Measurements from ENCODE around the gene BORCS6. TPM values are rescaled to one million over a fixed set of nuclear protein-coding genes. Genes with fewer than 3 reads are reported as not detected.

Gene BORCS6
- polyA plus RNA-seq, 1 donor from 2014 or later, result 12.1 TPM

DNA sequence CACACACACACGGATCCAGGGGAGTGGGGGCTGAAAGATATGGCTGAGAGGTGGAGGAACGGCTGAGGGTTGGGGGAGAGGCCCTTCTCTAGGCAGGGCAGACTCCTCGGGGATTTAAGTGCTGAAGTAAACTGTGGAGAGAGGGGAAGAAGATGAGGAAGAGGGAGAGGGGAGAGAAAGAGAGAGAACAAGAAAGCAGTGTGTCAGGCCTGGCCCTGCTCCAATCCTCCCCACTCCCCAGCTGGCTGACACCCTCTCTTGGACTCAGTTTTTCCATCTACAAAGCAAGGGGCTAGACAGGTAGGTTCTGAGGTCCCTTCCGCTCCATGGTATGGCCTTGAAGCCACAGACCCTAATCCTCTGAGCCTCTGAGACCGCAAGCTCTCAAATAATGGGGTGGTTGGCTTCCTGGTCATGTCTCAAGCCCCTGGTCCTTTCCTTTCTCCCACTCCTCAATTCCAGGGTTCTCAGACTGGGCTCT, 29.2 kb downstream of the BORCS6 start:
- no peak overlapping the region for H2AFZ ChIP-seq (ENCODE audit: low read depth, low read length)
- no peaks in the 10 kb centered on the region for H3K9me2 ChIP-seq (ENCODE audit: insufficient read depth, low read length)
- H3K4me3 ChIP-seq (ENCODE audit: low read length), result peak overlapping the region; percentile 94
- no peaks in the 10 kb centered on the region for H3K9me3 ChIP-seq (ENCODE audit: low read length)
- peak overlapping the region; percentile 96 for H3K4me2 ChIP-seq (ENCODE audit: low read length)
- H4K20me1 ChIP-seq (ENCODE audit: insufficient read depth), result peaks cover 11% of the 10 kb centered on the region
- H3K27me3 ChIP-seq (ENCODE audit: insufficient read depth, low read depth, low read length), result no peaks in the 10 kb centered on the region
- peak overlapping the region; percentile 87 for H3K27ac ChIP-seq (ENCODE audit: low read length)
- TF ChIP-seq MXI1 (conservative IDR thresholded peaks at IDR 0.05; ENCODE audit: poor library complexity, severe bottlenecking) (no peak), EZH2 (IDR thresholded peaks at IDR 0.05; ENCODE audit: borderline replicate concordance, insufficient read depth, low read length, poor library complexity, severe bottlenecking) (no peak), EP300 (conservative IDR thresholded peaks at IDR 0.05; ENCODE audit: poor library complexity, severe bottlenecking) (no peak)
- TF ChIP-seq, protein P1, sequence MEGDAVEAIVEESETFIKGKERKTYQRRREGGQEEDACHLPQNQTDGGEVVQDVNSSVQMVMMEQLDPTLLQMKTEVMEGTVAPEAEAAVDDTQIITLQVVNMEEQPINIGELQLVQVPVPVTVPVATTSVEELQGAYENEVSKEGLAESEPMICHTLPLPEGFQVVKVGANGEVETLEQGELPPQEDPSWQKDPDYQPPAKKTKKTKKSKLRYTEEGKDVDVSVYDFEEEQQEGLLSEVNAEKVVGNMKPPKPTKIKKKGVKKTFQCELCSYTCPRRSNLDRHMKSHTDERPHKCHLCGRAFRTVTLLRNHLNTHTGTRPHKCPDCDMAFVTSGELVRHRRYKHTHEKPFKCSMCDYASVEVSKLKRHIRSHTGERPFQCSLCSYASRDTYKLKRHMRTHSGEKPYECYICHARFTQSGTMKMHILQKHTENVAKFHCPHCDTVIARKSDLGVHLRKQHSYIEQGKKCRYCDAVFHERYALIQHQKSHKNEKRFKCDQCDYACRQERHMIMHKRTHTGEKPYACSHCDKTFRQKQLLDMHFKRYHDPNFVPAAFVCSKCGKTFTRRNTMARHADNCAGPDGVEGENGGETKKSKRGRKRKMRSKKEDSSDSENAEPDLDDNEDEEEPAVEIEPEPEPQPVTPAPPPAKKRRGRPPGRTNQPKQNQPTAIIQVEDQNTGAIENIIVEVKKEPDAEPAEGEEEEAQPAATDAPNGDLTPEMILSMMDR (IDR thresholded peaks at IDR 0.05; ENCODE audit: poor library complexity, severe bottlenecking), result no peak
- TF ChIP-seq, protein P2, sequence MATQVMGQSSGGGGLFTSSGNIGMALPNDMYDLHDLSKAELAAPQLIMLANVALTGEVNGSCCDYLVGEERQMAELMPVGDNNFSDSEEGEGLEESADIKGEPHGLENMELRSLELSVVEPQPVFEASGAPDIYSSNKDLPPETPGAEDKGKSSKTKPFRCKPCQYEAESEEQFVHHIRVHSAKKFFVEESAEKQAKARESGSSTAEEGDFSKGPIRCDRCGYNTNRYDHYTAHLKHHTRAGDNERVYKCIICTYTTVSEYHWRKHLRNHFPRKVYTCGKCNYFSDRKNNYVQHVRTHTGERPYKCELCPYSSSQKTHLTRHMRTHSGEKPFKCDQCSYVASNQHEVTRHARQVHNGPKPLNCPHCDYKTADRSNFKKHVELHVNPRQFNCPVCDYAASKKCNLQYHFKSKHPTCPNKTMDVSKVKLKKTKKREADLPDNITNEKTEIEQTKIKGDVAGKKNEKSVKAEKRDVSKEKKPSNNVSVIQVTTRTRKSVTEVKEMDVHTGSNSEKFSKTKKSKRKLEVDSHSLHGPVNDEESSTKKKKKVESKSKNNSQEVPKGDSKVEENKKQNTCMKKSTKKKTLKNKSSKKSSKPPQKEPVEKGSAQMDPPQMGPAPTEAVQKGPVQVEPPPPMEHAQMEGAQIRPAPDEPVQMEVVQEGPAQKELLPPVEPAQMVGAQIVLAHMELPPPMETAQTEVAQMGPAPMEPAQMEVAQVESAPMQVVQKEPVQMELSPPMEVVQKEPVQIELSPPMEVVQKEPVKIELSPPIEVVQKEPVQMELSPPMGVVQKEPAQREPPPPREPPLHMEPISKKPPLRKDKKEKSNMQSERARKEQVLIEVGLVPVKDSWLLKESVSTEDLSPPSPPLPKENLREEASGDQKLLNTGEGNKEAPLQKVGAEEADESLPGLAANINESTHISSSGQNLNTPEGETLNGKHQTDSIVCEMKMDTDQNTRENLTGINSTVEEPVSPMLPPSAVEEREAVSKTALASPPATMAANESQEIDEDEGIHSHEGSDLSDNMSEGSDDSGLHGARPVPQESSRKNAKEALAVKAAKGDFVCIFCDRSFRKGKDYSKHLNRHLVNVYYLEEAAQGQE (IDR thresholded peaks at IDR 0.05; ENCODE audit: borderline replicate concordance), result no peak
- H3K9ac ChIP-seq (ENCODE audit: low read length), result peak overlapping the region; percentile 99
- H3K79me2 ChIP-seq (replicated peaks; ENCODE audit: insufficient read depth, low read length), result peaks cover 45% of the 10 kb centered on the region
- no peaks in the 10 kb centered on the region for H3K36me3 ChIP-seq (ENCODE audit: insufficient read depth, low read length)
- H3F3A ChIP-seq (ENCODE audit: insufficient read depth, low read length, poor library complexity, severe bottlenecking), result no peaks in the 10 kb centered on the region

GRCh38 chr17:8160224-8160577, 29.8 kb downstream of the BORCS6 start:
- no peaks in the 10 kb centered on the region for H3K9me2 ChIP-seq (ENCODE audit: insufficient read depth, low read length)
- H3K9ac ChIP-seq (ENCODE audit: low read length), result peak overlapping the region; percentile 99
- H3K27ac ChIP-seq (ENCODE audit: low read length), result peak overlapping the region; percentile 28
- peaks cover 45% of the 10 kb centered on the region for H3K79me2 ChIP-seq (replicated peaks; ENCODE audit: insufficient read depth, low read length)
- TF ChIP-seq, protein P1 (IDR thresholded peaks at IDR 0.05; ENCODE audit: poor library complexity, severe bottlenecking), result no peak
- TF ChIP-seq POLR2AphosphoS5 (IDR thresholded peaks at IDR 0.05), result no peak
- TF ChIP-seq, protein P2 (IDR thresholded peaks at IDR 0.05; ENCODE audit: borderline replicate concordance), result no peak
- no peak for TF ChIP-seq EZH2 (IDR thresholded peaks at IDR 0.05; ENCODE audit: borderline replicate concordance, insufficient read depth, low read length, poor library complexity, severe bottlenecking)
- TF ChIP-seq MXI1 (conservative IDR thresholded peaks at IDR 0.05; ENCODE audit: poor library complexity, severe bottlenecking), result no peak
- TF ChIP-seq TAF1 (IDR thresholded peaks at IDR 0.05; ENCODE audit: low read depth), result no peak
- no peak for TF ChIP-seq SMC3 (conservative IDR thresholded peaks at IDR 0.05; ENCODE audit: poor library complexity)
- TF ChIP-seq RAD21 (conservative IDR thresholded peaks at IDR 0.05), result no peak
- H4K20me1 ChIP-seq (ENCODE audit: insufficient read depth), result peaks cover 11% of the 10 kb centered on the region
- H3K9me3 ChIP-seq (ENCODE audit: low read length), result no peaks in the 10 kb centered on the region
- H3K36me3 ChIP-seq (ENCODE audit: insufficient read depth, low read length), result no peaks in the 10 kb centered on the region
- no peaks in the 10 kb centered on the region for H3F3A ChIP-seq (ENCODE audit: insufficient read depth, low read length, poor library complexity, severe bottlenecking)
- H3K4me3 ChIP-seq (ENCODE audit: low read length), result peak overlapping the region; percentile 94
- peak overlapping the region; percentile 96 for H3K4me2 ChIP-seq (ENCODE audit: low read length)
- no peaks in the 10 kb centered on the region for H3K27me3 ChIP-seq (ENCODE audit: insufficient read depth, low read depth, low read length)
- no peak overlapping the region for H2AFZ ChIP-seq (ENCODE audit: low read depth, low read length)
